ENCODE measurements around the gene GRIK3. TPM values are rescaled to one million over a fixed set of nuclear protein-coding genes. Genes with fewer than 3 reads are reported as not detected.
"Not testable (repeated sequence)": the region's sequence is repeated elsewhere in the genome, so short reads cannot be mapped to it uniquely, and the experiment has no call there.

GRIK3 gene
- total RNA-seq, 1 experiment from 2014 or later: not detected

- DNase-seq (ENCODE audit: low spot score): no peak
Observed at GRCh38 chr1:36910886-36911540, 123.3 kb downstream of the GRIK3 start.

GRCh38 chr1:36909946-36910725, 124.2 kb downstream of the GRIK3 start:
- DNase-seq (ENCODE audit: low spot score): no peak

- not testable (repeated sequence) for DNase-seq (ENCODE audit: low spot score)
Observed at GRCh38 chr1:36909359-36909758, 125.0 kb downstream of the GRIK3 start.

GRCh38 chr1:36908096-36908495, 126.2 kb downstream of the GRIK3 start:
- no peak for DNase-seq (ENCODE audit: low spot score)

- DNase-seq (ENCODE audit: low spot score): no peak
Observed at GRCh38 chr1:36906555-36906954, 127.8 kb downstream of the GRIK3 start.

GRCh38 chr1:36905941-36906340, 128.4 kb downstream of the GRIK3 start:
- DNase-seq (ENCODE audit: low spot score): no peak

- no peak for DNase-seq (ENCODE audit: low spot score)
Observed at GRCh38 chr1:36900128-36900527, 134.2 kb downstream of the GRIK3 start.

GRCh38 chr1:36897813-36898212, 136.5 kb downstream of the GRIK3 start:
- not testable (repeated sequence) for DNase-seq (ENCODE audit: low spot score)

- DNase-seq (ENCODE audit: low spot score): no peak
Observed at GRCh38 chr1:36894824-36895223, 139.5 kb downstream of the GRIK3 start.

- no peak for DNase-seq (ENCODE audit: low spot score)
Observed at GRCh38 chr1:36890776-36891175, 143.5 kb downstream of the GRIK3 start.

GRCh38 chr1:36889478-36890226, 144.7 kb downstream of the GRIK3 start:
- DNase-seq (ENCODE audit: low spot score): no peak

- no peak for DNase-seq (ENCODE audit: low spot score)
Observed at GRCh38 chr1:36888811-36889477, 145.4 kb downstream of the GRIK3 start.

- DNase-seq (ENCODE audit: low spot score): no peak
Observed at GRCh38 chr1:36885540-36886357, 148.6 kb downstream of the GRIK3 start.

GRCh38 chr1:36884801-36885200, 149.5 kb downstream of the GRIK3 start:
- no peak for DNase-seq (ENCODE audit: low spot score)

- no peak for DNase-seq (ENCODE audit: low spot score)
Observed at GRCh38 chr1:36884029-36884701, 150.2 kb downstream of the GRIK3 start.

GRCh38 chr1:36883315-36883949, 150.9 kb downstream of the GRIK3 start:
- DNase-seq (ENCODE audit: low spot score): no peak

- no peak for DNase-seq (ENCODE audit: low spot score)
Observed at GRCh38 chr1:36882536-36883285, 151.6 kb downstream of the GRIK3 start.

GRCh38 chr1:36881541-36881940, 152.8 kb downstream of the GRIK3 start:
- no peak for DNase-seq (ENCODE audit: low spot score)

- no peak for DNase-seq (ENCODE audit: low spot score)
Observed at GRCh38 chr1:36881068-36881405, 153.3 kb downstream of the GRIK3 start.

All from H4 (cell line).